ENCODE results near the gene KLF15.
"Not testable (repeated sequence)": the region's sequence is repeated elsewhere in the genome, so short reads cannot be mapped to it uniquely, and the experiment has no call there.

Gene KLF15

DNA sequence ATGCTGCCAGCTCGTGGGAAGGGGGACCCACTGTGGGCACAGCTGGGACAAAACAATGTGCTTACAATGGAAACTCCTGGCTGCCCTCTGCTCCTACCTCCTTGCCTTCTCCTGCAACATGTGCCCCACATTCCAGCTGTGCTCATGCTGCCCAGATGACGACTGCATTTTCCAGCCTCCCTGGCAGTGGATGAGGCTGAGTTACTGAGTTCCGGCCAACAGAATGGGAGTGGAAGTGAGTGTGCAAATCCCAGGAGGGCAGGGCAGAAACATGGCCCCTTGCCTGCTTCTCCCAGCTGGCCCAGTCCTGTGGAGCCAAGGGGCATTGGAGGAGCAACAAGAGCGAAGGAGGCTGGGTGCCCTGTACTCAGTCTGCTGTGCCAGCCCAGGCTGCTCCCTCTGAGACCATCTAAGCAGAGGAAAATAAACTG, 17.1 kb downstream of the KLF15 start:
- in situ Hi-C loops (cut with HindIII; ENCODE audit: low pct_ligation_motif_present, low pct_unique_long_range_greater_than_20kb, low sequenced_read_pairs): no loop called here
- no peak for DNase-seq

DNA sequence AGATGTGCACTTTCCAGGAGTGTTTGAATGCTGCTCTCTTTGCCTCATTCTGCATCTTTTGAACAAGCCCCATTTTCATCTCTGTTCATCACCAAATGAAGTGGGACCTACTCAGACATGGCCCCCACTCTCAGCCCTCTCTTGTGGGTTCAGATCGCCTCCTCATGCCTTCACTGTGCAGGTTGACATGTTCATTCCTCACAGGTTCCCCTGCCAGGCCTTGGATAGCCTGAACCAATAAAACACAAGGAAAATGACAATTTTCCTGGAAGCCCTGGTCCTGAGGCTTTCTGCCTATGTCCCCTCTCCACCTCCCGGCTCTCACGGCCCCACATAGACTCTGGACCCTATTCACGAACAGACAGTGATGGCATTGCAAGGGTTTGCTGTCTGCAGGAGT, 17.7 kb downstream of the KLF15 start:
- in situ Hi-C loops (cut with HindIII; ENCODE audit: low pct_ligation_motif_present, low pct_unique_long_range_greater_than_20kb, low sequenced_read_pairs): no loop called here
- DNase-seq: no peak

DNA sequence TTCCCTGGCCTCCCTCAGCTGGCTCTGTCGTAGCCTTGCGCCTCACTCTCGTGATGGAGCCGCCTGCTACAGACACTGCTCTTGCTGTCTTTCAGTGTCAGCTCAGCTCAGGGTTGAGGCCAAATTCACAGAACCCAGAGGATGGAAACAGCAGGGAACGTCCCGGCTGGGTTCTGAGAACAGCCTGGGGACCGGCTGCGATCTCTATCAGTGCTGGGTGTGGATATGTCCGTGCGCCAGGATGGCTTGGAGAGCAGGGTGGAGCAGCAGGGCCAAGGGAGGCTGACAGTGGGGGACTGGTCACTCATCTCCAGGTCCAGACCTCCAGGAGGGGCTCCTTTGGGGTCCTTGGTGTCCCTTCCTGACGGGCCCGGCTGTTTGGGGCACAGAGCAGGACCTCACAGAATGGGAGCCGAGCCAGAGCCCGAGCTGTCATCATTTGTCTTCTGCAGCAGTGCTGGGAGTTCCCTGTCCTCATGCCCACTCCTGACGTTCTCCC, 18.4 kb downstream of the KLF15 start:
- no peak for DNase-seq
- in situ Hi-C loops (cut with HindIII; ENCODE audit: low pct_ligation_motif_present, low pct_unique_long_range_greater_than_20kb, low sequenced_read_pairs): no loop called here

- in situ Hi-C loops (cut with HindIII; ENCODE audit: low pct_ligation_motif_present, low pct_unique_long_range_greater_than_20kb, low sequenced_read_pairs): no loop called here
These were observed 19.1 kb downstream of the KLF15 start for GRCh38 chr3:126337980-126338651.

DNA sequence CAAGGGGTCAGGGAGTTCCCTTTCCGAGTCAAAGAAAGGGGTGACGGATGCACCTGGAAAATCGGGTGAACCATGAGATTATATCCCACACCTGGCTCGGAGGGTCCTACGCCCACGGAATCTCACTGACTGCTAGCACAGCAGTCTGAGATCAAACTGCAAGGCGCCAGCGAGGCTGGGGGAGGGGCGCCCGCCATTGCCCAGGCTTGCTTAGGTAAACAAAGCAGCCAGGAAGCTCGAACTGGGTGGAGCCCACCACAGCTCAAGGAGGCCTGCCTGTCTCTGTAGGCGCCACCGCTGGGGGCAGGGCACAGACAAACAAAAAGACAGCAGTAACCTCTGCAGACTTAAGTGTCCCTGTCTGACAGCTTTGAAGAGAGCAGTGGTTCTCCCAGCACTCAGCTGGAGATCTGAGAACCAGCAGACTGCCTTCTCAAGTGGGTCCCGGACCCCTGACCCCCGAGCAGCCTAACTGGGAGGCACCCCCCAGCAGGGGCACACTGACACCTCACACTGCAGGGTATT, 25.3 kb downstream of the KLF15 start:
- in situ Hi-C loops (cut with HindIII; ENCODE audit: low pct_ligation_motif_present, low pct_unique_long_range_greater_than_20kb, low sequenced_read_pairs); DNase-seq: not testable (repeated sequence)

More at GRCh38 chr3:126337980-126338651, 19.1 kb downstream of the KLF15 start:
- DNase-seq: no peak

- DNase-seq: no peak
- in situ Hi-C loops (cut with HindIII; ENCODE audit: low pct_ligation_motif_present, low pct_unique_long_range_greater_than_20kb, low sequenced_read_pairs): no loop called here
These were observed 27.1 kb downstream of the KLF15 start for GRCh38 chr3:126329927-126330725.

GRCh38 chr3:126326629-126327028, 30.6 kb downstream of the KLF15 start:
- in situ Hi-C loops (cut with HindIII; ENCODE audit: low pct_ligation_motif_present, low pct_unique_long_range_greater_than_20kb, low sequenced_read_pairs): no loop called here
- DNase-seq: no peak

GRCh38 chr3:126322181-126322967, 34.8 kb downstream of the KLF15 start:
- in situ Hi-C loops (cut with HindIII; ENCODE audit: low pct_ligation_motif_present, low pct_unique_long_range_greater_than_20kb, low sequenced_read_pairs): no loop called here
- no peak for DNase-seq

GRCh38 chr3:126321490-126321889, 35.7 kb downstream of the KLF15 start:
- DNase-seq: no peak
- in situ Hi-C loops (cut with HindIII; ENCODE audit: low pct_ligation_motif_present, low pct_unique_long_range_greater_than_20kb, low sequenced_read_pairs): no loop called here

DNA sequence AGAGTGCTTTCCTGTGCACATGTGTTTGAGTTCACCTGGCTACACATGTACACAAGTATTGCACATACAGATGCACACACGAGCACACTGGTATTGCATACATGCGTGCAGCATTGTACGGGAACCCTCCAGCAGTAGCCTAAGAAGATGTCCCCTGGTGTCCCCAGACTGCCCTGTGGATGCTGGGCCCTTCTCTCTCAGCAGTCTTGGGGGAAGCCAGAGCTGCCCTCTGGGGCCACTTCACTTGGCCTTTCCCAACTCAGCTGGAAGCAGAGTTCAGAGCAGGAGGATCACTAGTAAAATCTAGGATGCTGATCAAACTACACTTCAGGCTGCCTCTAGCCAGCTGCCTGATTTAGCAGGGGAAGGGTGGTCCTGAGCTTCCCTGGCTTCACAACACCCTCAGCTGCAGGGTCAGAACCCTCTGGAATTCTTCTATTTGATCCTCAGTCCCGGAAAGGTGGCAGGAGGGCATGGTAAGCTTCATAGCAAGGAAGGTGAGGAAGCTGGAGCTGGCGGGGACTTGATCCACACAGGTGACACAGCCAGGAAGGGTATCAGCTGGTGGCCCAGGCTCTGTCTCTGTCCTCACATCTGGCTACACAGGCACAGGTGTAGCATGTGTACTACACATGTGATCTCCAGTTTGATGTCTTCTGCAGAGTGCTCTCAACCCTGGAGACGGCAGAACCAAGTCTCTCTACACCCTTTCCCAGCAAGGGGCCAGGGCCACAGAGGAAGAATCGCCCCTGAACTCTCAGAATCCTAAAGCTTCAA, 36.5 kb downstream of the KLF15 start:
- DNase-seq: no peak
- in situ Hi-C loops (cut with HindIII; ENCODE audit: low pct_ligation_motif_present, low pct_unique_long_range_greater_than_20kb, low sequenced_read_pairs): no loop called here

- no peak for DNase-seq
- in situ Hi-C loops (cut with HindIII; ENCODE audit: low pct_ligation_motif_present, low pct_unique_long_range_greater_than_20kb, low sequenced_read_pairs): no loop called here
These were observed 37.4 kb downstream of the KLF15 start for GRCh38 chr3:126319701-126320295.

- in situ Hi-C loops (cut with HindIII; ENCODE audit: low pct_ligation_motif_present, low pct_unique_long_range_greater_than_20kb, low sequenced_read_pairs): no loop called here
- DNase-seq: no peak
These were observed 39.9 kb downstream of the KLF15 start for GRCh38 chr3:126317029-126317996.

DNA sequence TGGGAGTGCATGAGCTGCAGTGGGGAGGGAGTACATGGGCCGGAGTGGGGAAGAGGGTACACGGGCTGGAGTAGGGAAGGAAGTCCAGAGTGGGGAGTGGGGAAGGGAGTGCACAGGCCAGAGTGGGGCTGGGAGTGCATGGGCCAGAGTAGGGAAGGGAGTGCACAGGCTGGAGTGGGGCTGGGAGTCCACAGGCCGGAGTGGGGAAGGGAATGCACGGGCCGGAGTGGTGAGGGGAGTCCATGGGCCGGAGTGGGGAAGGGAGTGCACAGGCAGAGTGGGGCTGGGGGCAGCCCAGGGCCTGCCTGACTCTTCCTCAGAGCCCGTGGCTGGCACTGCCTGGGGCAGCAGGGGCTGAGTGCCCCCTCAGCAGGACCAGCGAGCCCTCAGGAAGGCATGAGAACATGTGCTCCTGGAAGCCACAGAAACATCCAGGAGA, 40.7 kb downstream of the KLF15 start:
- no peak for DNase-seq
- in situ Hi-C loops (cut with HindIII; ENCODE audit: low pct_ligation_motif_present, low pct_unique_long_range_greater_than_20kb, low sequenced_read_pairs): no loop called here

GRCh38 chr3:126316031-126316461, 41.2 kb downstream of the KLF15 start:
- no peak for DNase-seq
- in situ Hi-C loops (cut with HindIII; ENCODE audit: low pct_ligation_motif_present, low pct_unique_long_range_greater_than_20kb, low sequenced_read_pairs): no loop called here

DNA sequence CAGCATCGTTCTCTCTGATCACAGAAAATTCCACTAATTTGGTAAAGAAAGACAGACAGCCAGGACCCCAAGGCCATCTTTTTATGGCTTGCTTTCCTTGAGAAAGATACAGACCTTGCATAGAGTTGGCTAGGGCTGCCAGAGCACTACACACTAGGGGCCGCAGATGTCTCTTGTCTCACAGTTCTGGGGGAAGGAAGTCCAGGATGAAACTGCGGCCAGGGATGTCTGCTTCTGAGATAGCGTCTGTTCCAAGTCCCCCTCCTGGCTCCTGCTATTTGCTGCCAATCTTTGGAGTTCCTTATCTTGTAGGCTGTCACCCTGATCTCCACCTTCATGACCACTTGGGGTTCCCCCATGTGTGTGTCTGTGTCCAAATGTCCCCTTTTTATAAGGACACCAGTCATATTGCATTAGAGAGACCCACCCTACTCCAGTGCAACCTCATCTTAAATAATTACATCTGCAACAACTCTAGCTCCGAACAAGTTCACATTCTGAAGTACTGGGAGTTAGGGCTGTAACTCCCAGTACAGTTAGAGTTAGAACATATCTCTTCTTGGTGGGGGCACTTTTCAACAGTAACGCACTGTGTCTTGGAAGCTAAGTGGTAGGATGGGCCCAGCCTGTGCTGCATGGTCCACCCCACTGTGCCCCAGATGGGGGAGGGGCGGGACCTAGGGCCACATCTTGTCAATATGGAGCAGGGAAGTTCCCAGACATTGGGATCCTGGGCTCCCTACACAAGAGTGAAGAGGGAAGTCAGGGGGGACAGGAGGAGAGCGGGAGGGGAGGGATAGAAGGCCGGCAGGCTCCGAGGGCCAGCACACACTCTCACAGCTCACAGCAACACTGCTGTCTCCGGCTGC, 42.2 kb downstream of the KLF15 start:
- no peak for DNase-seq
- in situ Hi-C loops (cut with HindIII; ENCODE audit: low pct_ligation_motif_present, low pct_unique_long_range_greater_than_20kb, low sequenced_read_pairs): no loop called here

DNA sequence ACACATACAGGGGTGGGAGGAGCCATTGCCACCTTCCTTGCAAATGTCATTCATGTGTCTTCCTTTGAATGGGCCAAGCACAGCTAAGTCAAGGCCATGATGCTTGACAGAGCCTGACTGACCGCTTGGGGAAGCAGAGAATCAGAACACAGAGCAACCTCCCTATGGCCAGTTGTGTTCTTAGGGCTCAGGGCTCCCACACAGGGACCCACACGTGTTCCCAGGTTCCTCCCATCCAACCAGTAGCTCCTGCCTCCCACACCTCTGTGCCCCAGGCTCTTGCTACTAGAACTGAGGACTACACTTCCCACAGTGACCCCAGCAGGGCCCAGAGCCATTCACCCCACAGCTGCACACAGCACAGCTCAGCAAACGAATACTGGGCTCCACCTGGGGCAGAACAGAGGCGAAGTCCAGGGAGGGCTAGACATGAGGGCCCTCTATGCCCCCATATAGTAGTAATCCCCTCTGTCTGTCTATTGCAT, 42.9 kb downstream of the KLF15 start:
- DNase-seq: no peak
- in situ Hi-C loops (cut with HindIII; ENCODE audit: low pct_ligation_motif_present, low pct_unique_long_range_greater_than_20kb, low sequenced_read_pairs): no loop called here
